ENCODE results near the gene WDR87. TPM values are rescaled to one million over a fixed set of nuclear protein-coding genes. Genes with fewer than 3 reads are reported as not detected.

The WDR87 gene
- total and polyA plus RNA-seq, 10 of the 15 experiments (the other 5 are each of a cell fraction or from before 2014, with no cell fraction given), result not detected

DNA sequence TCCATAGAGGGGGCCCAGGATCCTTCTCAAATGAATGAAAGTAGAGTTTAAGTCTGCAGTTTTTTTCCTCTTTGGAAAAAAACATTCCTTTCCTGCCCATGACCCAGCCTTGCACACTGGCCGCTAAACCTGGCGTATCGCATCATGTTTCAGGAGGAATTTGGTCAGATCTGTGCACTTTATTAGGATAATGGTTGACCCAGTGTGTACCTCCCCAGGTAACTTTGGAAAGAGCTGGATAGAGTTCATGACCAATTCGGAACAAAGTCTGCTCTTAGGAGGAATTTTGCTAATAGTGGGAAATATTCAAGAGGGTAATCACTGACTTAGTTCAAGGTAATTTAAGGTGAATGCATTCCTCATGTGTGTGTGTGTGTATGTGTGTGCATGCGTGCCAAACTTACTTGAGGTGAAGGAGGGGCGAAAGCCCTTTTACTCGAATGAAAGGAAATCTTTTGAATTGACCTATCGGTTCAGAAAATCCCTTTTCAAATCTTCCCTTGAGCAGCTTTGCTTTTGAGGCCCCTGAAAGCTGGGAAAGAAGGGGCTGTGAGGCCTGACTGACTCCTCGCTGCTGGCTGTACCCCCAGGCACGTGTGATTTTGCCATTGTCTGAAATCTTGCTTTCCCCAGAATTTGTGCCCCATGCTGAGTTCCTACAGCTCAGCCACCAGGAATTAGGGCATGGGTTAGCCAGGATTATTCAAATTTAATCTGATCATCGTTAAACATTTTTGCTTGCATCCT is 47.0 kb upstream of the WDR87 start:
- Histone ChIP-seq H3K4me2 (ENCODE audit: control insufficient read depth, insufficient read depth) (no peak overlapping the region), H3K27me3 (replicated peaks in 1 of 2; ENCODE audit: control insufficient read depth in 2 of 2, insufficient read depth in 2 of 2, low read length in 1 of 2) (no peaks in the 10 kb centered on the region), H3K36me3 (ENCODE audit: control insufficient read depth in 2 of 2, insufficient read depth in 2 of 2, low read length in 1 of 2) (peaks cover 3 to 8% of the 10 kb centered on the region in 2 experiments; a peak in 3 of 4 replicates), H4K20me1 (ENCODE audit: control insufficient read depth, insufficient read depth) (no peaks in the 10 kb centered on the region), H3K4me3 (no peak overlapping the region), H3K9me3 (replicated peaks; ENCODE audit: control insufficient read depth, insufficient read depth, low read length) (no peaks in the 10 kb centered on the region; the same call in none of the 3 replicates), H3K4me1 (ENCODE audit: control insufficient read depth, insufficient read depth, low read length) (peaks cover 42% of the 10 kb centered on the region), H2AFZ (ENCODE audit: control insufficient read depth, low read depth, low read length) (no peak overlapping the region), H3K27ac (ENCODE audit: control insufficient read depth, insufficient read depth) (no peak overlapping the region), H3K79me2 (ENCODE audit: control insufficient read depth, insufficient read depth, low read length) (peaks cover 70% of the 10 kb centered on the region), H3K9ac (ENCODE audit: control insufficient read depth, insufficient read depth, low read length) (no peak overlapping the region)
- in situ Hi-C loops (cut with MboI), result no loop called here
- no TSS peak for BruUV-seq (replicated peaks)
- CTCF ChIA-PET, result interaction anchor here (0.7 to 2.1 kb wide), 7 partner anchors 10 to 51 kb away, joined by 3 to 9 read pairs (median 4); no protein-coding TSS in a partner anchor
- POLR2A ChIA-PET, result interaction anchor here (0.9 to 1.2 kb wide), 3 partner anchors 19 to 51 kb away, joined by 3 to 4 read pairs (median 3); no protein-coding TSS in a partner anchor
- TF ChIP-seq ESRRA (IDR thresholded peaks at IDR 0.05; ENCODE audit: low read length) (no peak), SREBF1 (IDR thresholded peaks at IDR 0.05; ENCODE audit: low read length) (no peak), SMC3 (IDR thresholded peaks at IDR 0.05; ENCODE audit: borderline replicate concordance, low read length) (no peak), DPF2 (IDR thresholded peaks at IDR 0.05) (no peak), HCFC1 (IDR thresholded peaks at IDR 0.05; ENCODE audit: low read length) (no peak), NRF1 (conservative IDR thresholded peaks at IDR 0.05; ENCODE audit: low read depth, low read length) (no peak), BCL11A (IDR thresholded peaks at IDR 0.05; ENCODE audit: low read depth, low read length) (no peak)
- RAD21 ChIA-PET (ENCODE audit: unreplicated experiment), result interaction anchor here (1.3 to 1.6 kb wide), 5 partner anchors 16 to 51 kb away, joined by 3 to 5 read pairs (median 4); no protein-coding TSS in a partner anchor
- intact Hi-C loops (cut with micrococcal nuclease; ENCODE audit: unreplicated experiment), result loop anchor here (2.0 kb wide), 1 partner anchor 15 kb away; no protein-coding TSS in a partner anchor
- FAIRE-seq (no peak), DNase-seq (ENCODE audit: low read depth, low spot score) (no peak), ATAC-seq (no peak)
- SMC1A ChIA-PET (ENCODE audit: uncharacterized antibody, unreplicated experiment), result interaction anchor here (0.8 to 3.7 kb wide), 12 partner anchors 9 to 80 kb away, joined by 3 to 22 read pairs (median 3); no protein-coding TSS in a partner anchor
- WGBS (ENCODE audit: insufficient coverage, insufficient replicate concordance, low lambda C conversion rate, missing lambda C conversion rate), result 84% methylated on average over 11 of the region's 11 CpGs
